NCI-H128 (cell line): ENCODE data around the gene INIP.
"Not testable (repeated sequence)": the region's sequence is repeated elsewhere in the genome, so short reads cannot be mapped to it uniquely, and the experiment has no call there.

Experiments
- DNase-seq: peaks from one replicate; lab custom pipeline; 2025; ENCODE audit not compliant: unreplicated experiment; lab: John Stamatoyannopoulos, UW

INIP gene

GRCh38 chr9:112743216-112743836 lies 25.4 kb upstream of the INIP start:
- DNase-seq, result no peak

- DNase-seq, result no peak
Observed at GRCh38 chr9:112734892-112735291, 17.0 kb upstream of the INIP start.

- DNase-seq, result no peak
Observed at GRCh38 chr9:112731971-112732370, 14.1 kb upstream of the INIP start.

GRCh38 chr9:112728401-112728800 lies 10.5 kb upstream of the INIP start:
- no peak for DNase-seq

- DNase-seq, result no peak
Observed at GRCh38 chr9:112726428-112726827, 8.5 kb upstream of the INIP start.

GRCh38 chr9:112725961-112726360 lies 8.0 kb upstream of the INIP start:
- no peak for DNase-seq

GRCh38 chr9:112722749-112723148 lies 4.8 kb upstream of the INIP start:
- not testable (repeated sequence) for DNase-seq

- no peak for DNase-seq
Observed at GRCh38 chr9:112720113-112720780, 2.3 kb upstream of the INIP start.

- DNase-seq, result no peak
Observed at GRCh38 chr9:112719696-112720095, 1.8 kb upstream of the INIP start.

- DNase-seq, result no peak
Observed at GRCh38 chr9:112719241-112719691, 1.3 kb upstream of the INIP start.

GRCh38 chr9:112712678-112713077 lies 5.2 kb downstream of the INIP start:
- no peak for DNase-seq

- no peak for DNase-seq
Observed at GRCh38 chr9:112711050-112711689, 6.7 kb downstream of the INIP start.

- no peak for DNase-seq
Observed at GRCh38 chr9:112705768-112706427, 12.0 kb downstream of the INIP start.

- no peak for DNase-seq
Observed at GRCh38 chr9:112703304-112703703, 14.6 kb downstream of the INIP start.

GRCh38 chr9:112700085-112700484 lies 17.8 kb downstream of the INIP start:
- no peak for DNase-seq

- no peak for DNase-seq
Observed at GRCh38 chr9:112699230-112699629, 18.7 kb downstream of the INIP start.

- no peak for DNase-seq
Observed at GRCh38 chr9:112696461-112696860, 21.5 kb downstream of the INIP start.

- DNase-seq, result no peak
Observed at GRCh38 chr9:112694706-112695555, 23.0 kb downstream of the INIP start.

GRCh38 chr9:112689161-112689740 lies 28.7 kb downstream of the INIP start:
- DNase-seq, result no peak

GRCh38 chr9:112680731-112681402 lies 37.0 kb downstream of the INIP start:
- DNase-seq, result no peak
